ENCODE results near the gene XG. TPM values are rescaled to one million over a fixed set of nuclear protein-coding genes. Genes with fewer than 3 reads are reported as not detected.

The XG gene
- total and polyA plus RNA-seq, 2 of the 4 experiments (the other 2 are of a cell fraction) = under 0.01 TPM; not detected in 1

DNA sequence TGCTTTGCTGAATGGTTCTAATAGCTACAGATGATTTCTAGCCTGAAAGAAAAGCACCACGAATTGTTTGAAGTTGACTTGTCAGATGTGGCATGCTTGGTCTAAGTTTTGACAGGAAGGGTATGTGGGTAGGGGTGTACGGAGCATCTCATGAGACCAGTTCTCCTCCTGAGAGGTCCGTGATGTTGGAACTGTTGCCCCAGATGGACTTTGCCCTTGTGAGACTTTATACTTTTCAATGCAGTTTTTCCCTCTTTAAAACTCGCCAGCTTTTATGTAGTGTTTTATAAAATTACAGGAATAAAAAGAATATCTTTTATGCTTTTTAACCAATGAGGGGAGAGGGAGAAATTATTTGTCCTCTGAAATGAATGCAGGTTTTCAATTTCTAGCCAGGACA, 16.6 kb upstream of the XG start:
- Histone ChIP-seq H3K36me3 (ENCODE audit: control insufficient read depth, insufficient read depth, low read length) (peaks cover 30% of the 10 kb centered on the region), H3K4me1 (ENCODE audit: control insufficient read depth, insufficient read depth, low read length) (no peaks in the 10 kb centered on the region), H2BK15ac (ENCODE audit: low read depth, low read length) (no peak overlapping the region), H2BK20ac (ENCODE audit: low read depth, low read length) (no peak overlapping the region), H3K9me3 (ENCODE audit: control insufficient read depth, insufficient read depth, low read length) (no peaks in the 10 kb centered on the region), H3K79me1 (ENCODE audit: low read depth in 1 of 2, low read length in 2 of 2) (peaks cover 3 to 10% of the 10 kb centered on the region in 2 experiments; a peak in 2 of 4 replicates), H3K18ac (ENCODE audit: low read depth, low read length) (no peak overlapping the region), H3K4me2 (ENCODE audit: low read depth, low read length) (no peak overlapping the region), H4K91ac (ENCODE audit: insufficient read depth, low read depth, low read length) (no peak overlapping the region), H3K27ac (ENCODE audit: insufficient read depth, low read length) (no peak overlapping the region), H3K9ac (ENCODE audit: low read depth, low read length) (no peak overlapping the region), H4K20me1 (ENCODE audit: insufficient read depth, low read length) (no peaks in the 10 kb centered on the region; the same call in 1 of the 2 replicates), H3K14ac (replicated peaks; ENCODE audit: low read depth, low read length) (no peak overlapping the region), H3K4me3 (ENCODE audit: insufficient read depth, low read depth, low read length) (no peak overlapping the region), H3K9me1 (ENCODE audit: insufficient read depth, low read length) (peaks cover 3% of the 10 kb centered on the region; the same call in 1 of the 2 replicates), H2AK5ac (ENCODE audit: low read depth, low read length) (no peak overlapping the region), H3K23ac (ENCODE audit: low read depth, low read length) (no peak overlapping the region), H2AFZ (replicated peaks; ENCODE audit: low read length, poor library complexity) (no peak overlapping the region), H3K27me3 (ENCODE audit: control insufficient read depth, insufficient read depth, low read length) (no peaks in the 10 kb centered on the region), H4K5ac (ENCODE audit: low read depth, low read length) (no peak overlapping the region), H3K56ac (ENCODE audit: extremely low read depth, insufficient read depth, low read length) (no peak overlapping the region), H2BK5ac (ENCODE audit: low read depth, low read length, poor library complexity, severe bottlenecking) (no peak overlapping the region), H2BK120ac (ENCODE audit: low read depth, low read length) (no peak overlapping the region), H3K4ac (ENCODE audit: low read depth, low read length) (no peak overlapping the region), H4K8ac (ENCODE audit: low read depth in 2 of 2, low read length in 2 of 2) (no peak overlapping the region), H2AK9ac (replicated peaks; ENCODE audit: low read depth, low read length, poor library complexity) (no peak overlapping the region)
- BruUV-seq (replicated peaks) = no TSS peak
- POLR2A ChIA-PET (ENCODE audit: unreplicated experiment) = no interaction called here
- ATAC-seq (ENCODE audit: low read depth) (no peak), DNase-seq (no peak)
- TF ChIP-seq RAD21 (IDR thresholded peaks at IDR 0.05; ENCODE audit: low read length) (no peak), POLR2A (IDR thresholded peaks at IDR 0.05; ENCODE audit: low read depth, low read length) (no peak), FOS (IDR thresholded peaks at IDR 0.05; ENCODE audit: low read depth, low read length) (no peak), NFE2L2 (IDR thresholded peaks at IDR 0.05; ENCODE audit: low read depth, low read length) (no peak), MAZ (IDR thresholded peaks at IDR 0.05; ENCODE audit: borderline replicate concordance, low read depth, low read length) (no peak), BHLHE40 (IDR thresholded peaks at IDR 0.05; ENCODE audit: low read depth, low read length) (no peak), USF2 (IDR thresholded peaks at IDR 0.05; ENCODE audit: low read depth, low read length) (no peak), RFX5 (IDR thresholded peaks at IDR 0.05; ENCODE audit: low read depth, low read length) (no peak)
- TF ChIP-seq, protein P1, sequence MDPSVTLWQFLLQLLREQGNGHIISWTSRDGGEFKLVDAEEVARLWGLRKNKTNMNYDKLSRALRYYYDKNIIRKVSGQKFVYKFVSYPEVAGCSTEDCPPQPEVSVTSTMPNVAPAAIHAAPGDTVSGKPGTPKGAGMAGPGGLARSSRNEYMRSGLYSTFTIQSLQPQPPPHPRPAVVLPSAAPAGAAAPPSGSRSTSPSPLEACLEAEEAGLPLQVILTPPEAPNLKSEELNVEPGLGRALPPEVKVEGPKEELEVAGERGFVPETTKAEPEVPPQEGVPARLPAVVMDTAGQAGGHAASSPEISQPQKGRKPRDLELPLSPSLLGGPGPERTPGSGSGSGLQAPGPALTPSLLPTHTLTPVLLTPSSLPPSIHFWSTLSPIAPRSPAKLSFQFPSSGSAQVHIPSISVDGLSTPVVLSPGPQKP (IDR thresholded peaks at IDR 0.05; ENCODE audit: borderline replicate concordance, low read depth, low read length) = no peak
- CTCF ChIA-PET = no interaction called here
- in situ Hi-C loops (cut with MboI; ENCODE audit: low sequenced_read_pairs) = no loop called here
- intact Hi-C loops (cut with micrococcal nuclease) = no loop called here
- dilution Hi-C loops (cut with HindIII; ENCODE audit: low sequenced_read_pairs, unreplicated experiment) = no loop called here
- no CpG with 5 or more reads among the region's 4 CpGs for WGBS, 2 experiments (ENCODE audit: extremely low coverage in 2 of 2, insufficient read length in 1 of 2)

Data from IMR-90 (cell line).